HK-2 (cell line): Measurements from ENCODE around the gene SSTR5.
"Not testable (repeated sequence)": the region's sequence is repeated elsewhere in the genome, so short reads cannot be mapped to it uniquely, and the experiment has no call there.

Experiments used
- DNase-seq: peaks from one replicate; pipeline ENCODE4 v3.0.0-alpha.2; 2018; ENCODE audit not compliant: unreplicated experiment

Gene SSTR5

GRCh38 chr16:1072526-1073261, at the start of gene SSTR5:
SSTR5 (plus strand) TSS chr16:1072747; CDS start chr16:1078869, 6,122 bp downstream.
- DNase-seq = no peak

GRCh38 chr16:1024138-1024537, 48.4 kb upstream of the SSTR5 start:
- DNase-seq = no peak

- not testable (repeated sequence) for DNase-seq
These were observed 47.3 kb upstream of the SSTR5 start for GRCh38 chr16:1025183-1025809.

DNA sequence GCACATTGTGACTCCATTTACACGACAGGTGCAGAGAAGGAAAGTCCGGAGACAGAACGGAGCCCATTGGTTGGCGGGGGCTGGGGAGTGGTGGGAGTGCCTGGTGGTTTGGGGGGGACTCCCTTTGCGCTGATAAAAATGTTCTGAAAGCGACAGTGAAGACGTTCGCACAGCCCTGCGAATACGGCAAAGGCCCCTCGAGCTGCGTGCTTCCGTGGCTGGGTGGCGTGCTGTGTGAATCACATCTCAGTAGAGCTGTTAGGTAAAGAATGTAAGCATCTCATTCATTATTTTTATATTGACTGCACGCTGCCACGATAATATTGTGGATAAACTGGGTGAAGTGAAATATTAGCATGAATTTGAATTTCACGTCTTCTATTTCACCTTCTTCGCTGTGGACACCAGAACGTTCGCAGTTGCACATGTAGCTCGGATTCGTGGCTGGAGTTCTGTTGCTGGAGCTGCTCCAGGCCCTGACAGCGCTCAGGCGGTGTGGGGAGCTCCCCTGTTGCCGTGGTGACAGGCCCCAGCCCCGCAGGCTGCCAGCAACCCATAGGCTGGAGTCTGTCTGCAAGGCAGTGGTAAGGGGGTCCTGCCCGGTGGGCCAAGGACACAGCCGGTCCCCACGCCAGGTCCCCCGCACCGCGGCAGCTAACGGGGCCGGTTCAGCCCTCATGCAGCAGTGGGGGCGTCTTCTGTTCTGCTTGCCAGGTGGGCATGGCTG, 46.3 kb upstream of the SSTR5 start:
- DNase-seq = no peak

- no peak for DNase-seq
These were observed 45.6 kb upstream of the SSTR5 start for GRCh38 chr16:1026784-1027500.

GRCh38 chr16:1027501-1027815, 45.1 kb upstream of the SSTR5 start:
- DNase-seq = no peak

DNA sequence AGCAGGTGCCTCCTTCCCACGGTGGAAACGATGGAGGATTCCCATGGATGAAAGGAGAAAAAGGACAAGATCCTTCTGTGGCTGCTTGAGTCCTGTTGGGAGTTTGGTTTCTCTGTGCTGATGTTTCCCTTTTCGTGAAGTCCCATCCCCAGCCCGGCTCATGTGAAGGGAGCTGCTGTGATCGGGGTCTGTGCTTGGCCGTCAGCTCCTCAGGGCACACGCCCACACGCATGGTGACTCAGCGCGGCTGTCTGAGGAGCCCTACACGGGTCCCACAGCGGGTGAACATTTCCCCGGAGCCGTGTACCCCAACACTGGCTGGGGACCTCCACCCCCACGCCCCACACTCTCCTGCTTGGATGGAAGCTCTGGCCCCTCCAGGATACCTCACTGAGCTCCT, 44.5 kb upstream of the SSTR5 start:
- DNase-seq = no peak

- no peak for DNase-seq
These were observed 43.9 kb upstream of the SSTR5 start for GRCh38 chr16:1028524-1029258.

GRCh38 chr16:1029259-1029545, 43.3 kb upstream of the SSTR5 start:
- DNase-seq = no peak

GRCh38 chr16:1030473-1030901, 42.1 kb upstream of the SSTR5 start:
- DNase-seq = no peak

GRCh38 chr16:1031666-1032065, 40.9 kb upstream of the SSTR5 start:
- DNase-seq = no peak

DNA sequence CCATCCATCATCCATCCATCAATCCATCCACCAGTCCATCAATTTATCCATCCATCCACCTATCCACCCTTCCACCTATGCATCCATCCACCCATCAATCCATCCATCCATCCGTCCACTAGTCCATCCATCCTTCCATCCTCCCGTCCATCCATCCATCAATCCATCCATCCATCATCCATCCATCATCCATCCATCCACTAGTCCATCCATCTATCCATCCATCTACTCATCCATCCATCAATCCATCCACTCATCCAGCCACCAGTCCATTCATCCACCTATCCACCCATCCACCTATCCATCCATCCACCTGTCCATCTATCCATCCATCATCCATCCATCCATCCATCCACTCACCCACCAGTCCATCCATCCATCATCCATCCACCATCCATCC, 39.9 kb upstream of the SSTR5 start:
- no peak for DNase-seq

DNA sequence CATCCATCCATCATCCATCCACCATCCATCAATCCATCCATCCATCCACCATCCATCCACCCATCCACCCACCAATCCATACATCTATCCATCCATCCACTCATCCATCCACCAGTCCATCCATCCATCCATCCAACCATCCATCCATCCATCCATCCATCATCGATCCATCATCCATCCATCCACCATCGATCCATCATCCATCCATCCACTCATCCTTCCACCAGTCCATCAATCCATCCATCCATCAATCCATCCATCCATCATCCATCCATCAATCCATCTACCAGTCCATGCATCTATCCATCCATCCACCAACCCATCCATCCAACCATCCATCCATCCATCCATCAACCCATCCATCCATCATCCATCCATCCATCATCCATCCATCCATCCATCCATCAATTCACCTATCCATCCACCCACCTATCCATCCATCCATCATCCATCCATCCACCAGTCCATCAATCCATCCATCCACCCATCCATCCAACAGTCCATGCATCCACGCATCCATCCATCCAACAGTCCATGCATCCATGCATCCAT, 39.3 kb upstream of the SSTR5 start:
- DNase-seq = no peak

- DNase-seq = no peak
These were observed 38.1 kb upstream of the SSTR5 start for GRCh38 chr16:1034230-1035065.

- DNase-seq = no peak
These were observed 37.5 kb upstream of the SSTR5 start for GRCh38 chr16:1035066-1035415.

DNA sequence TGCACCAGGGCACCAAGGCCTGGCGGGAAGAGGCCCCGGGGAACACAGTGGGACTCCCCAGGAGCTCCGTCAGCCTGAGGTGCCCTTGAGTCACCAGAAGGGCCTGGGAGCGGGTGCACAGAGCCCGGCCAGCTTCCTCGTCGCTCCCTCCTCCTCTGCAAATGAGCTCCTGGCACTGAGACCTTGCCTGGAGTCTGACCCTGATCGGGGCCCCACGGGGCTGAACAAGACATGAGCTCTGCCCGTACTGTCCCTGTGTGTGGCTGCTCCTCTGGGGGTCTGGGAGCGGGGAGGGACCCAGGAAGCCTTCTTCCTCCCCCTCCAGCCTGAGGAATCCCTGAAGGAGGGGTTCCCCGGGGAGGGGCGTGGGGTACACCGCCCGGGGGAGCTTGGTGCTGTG, 36.4 kb upstream of the SSTR5 start:
- DNase-seq = peak; percentile 52

DNA sequence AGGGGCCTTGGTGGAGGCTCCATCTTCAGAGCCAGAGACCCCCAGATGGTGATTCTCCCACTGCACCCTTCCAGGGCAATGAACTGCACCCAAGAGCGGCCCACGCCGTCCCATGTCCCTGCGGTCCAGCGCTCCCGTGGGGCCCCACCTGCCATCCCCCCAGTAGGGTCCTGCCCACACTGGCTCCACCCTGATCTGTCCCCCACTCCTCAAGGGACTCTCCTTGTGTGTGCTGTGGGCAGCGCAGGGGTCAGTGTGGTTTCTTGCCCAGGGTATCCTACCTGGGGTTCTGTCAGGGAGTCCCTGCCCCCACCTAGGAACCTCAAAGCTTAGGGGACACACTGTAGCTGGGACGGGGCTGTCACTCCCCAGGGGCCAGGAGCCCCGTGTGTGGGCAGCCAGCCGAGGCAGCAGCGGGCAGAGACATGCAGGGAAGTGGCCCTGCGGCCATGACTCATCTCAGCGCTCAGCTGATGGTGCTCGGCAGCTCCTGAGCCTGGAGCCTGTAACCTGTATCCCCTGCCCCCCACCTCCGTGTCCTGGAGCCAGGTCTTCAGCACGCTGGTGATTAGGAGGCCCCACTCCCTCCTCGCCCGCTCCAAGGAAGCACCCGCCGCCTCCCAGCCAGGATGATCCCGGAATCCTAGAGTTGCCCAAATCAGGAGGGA, 35.7 kb upstream of the SSTR5 start:
- DNase-seq = peak; percentile 75

GRCh38 chr16:1037394-1038257, 34.9 kb upstream of the SSTR5 start:
- no peak for DNase-seq

DNA sequence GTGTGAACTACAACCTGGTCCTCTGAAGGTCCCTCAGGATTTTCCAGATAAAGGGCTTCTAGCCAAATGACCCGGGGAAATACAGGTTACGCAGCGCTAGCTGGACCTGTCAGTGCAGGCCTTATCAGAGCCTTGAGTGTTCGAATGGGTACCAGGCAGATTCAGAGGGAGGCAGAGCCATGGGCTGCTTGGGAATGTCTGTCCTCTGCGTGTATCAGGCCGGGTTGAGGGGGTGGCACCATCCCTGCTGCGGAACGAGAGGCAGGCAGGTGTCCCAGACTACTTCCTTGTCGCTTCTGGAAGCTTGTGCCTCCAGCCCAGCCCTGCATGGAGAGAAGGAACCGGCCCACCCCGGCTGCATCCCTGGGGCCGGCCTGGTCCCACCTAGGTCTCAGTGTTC, 33.6 kb upstream of the SSTR5 start:
- no peak for DNase-seq
